Prostate gland (tissue), 2 donors: ENCODE data around the gene CSF1R.

Source experiments
- CTCF ChIP-seq, 4 experiments: fragments of 200-600 bp in 2 of 4; fragments of 450-650 bp in 2 of 4; sonication (generic) in 2 of 4; IDR thresholded peaks; 1 replicate in 3 of 4; 2 replicates in 1 of 4; pipeline ENCODE4 v1.5.1; 2016 to 2019; ENCODE audit warnings: antibody characterized with exemption in 4 of 4, mild to moderate bottlenecking in 2 of 4, moderate library complexity in 2 of 4
- POLR2A ChIP-seq: fragments of 450-650 bp; IDR thresholded peaks from one replicate; pipeline ENCODE4 v1.6.1; 2016; ENCODE audit warnings: antibody characterized with exemption, mild to moderate bottlenecking
- POLR2AphosphoS5 ChIP-seq: sonication (generic); formaldehyde crosslinking; IDR thresholded peaks from one replicate; pipeline ENCODE4 v1.6.1; 2017; ENCODE audit warnings: antibody characterized with exemption

- TF ChIP-seq CTCF (IDR thresholded peaks at IDR 0.05) = no peak
- no peak for TF ChIP-seq POLR2AphosphoS5
- TF ChIP-seq POLR2A = no peak
Observed at GRCh38 chr5:150124596-150124995, 38.2 kb upstream of the CSF1R start.
